Measurements from ENCODE around the gene CCDC24.

The CCDC24 gene

GRCh38 chr1:43991476-43992231, at the start of gene CCDC24:
Gene CCDC24, plus strand, starts transcription at chr1:43991599. Its CDS starts 280 bp downstream, at chr1:43991879.
- DNase-seq = peak; percentile 92

DNA sequence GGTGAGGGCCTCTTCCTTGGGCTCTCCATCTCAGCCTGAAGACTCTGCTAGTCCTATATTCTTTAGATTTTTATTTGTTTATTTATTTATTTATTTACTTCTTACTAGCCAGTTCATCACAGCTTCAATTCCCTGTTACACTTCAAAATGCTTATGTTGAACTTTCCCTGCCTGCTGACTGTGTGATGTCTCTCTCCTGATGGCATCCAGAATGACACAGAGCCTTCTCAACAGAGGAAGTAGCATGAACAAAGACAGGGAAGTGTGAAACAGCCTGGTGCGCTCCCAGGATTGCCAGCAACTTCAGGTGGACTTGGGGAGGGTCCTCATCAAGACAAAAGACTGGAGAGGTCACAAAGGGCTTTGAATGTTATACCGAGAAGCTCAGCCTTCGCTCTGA, 49.0 kb upstream of the CCDC24 start:
- no peak for DNase-seq

GRCh38 chr1:43944860-43945259, 46.5 kb upstream of the CCDC24 start:
- no peak for DNase-seq

GRCh38 chr1:43945674-43946235, 45.6 kb upstream of the CCDC24 start:
- DNase-seq = no peak

GRCh38 chr1:43946236-43947060, 45.0 kb upstream of the CCDC24 start, which contains the start of gene IPO13:
Gene IPO13, plus strand, starts transcription at chr1:43946950. Its CDS starts 651 bp downstream, at chr1:43947601.
- DNase-seq = peak; percentile 99

- DNase-seq = no peak
These were observed 44.1 kb upstream of the CCDC24 start for GRCh38 chr1:43947061-43947873.

DNA sequence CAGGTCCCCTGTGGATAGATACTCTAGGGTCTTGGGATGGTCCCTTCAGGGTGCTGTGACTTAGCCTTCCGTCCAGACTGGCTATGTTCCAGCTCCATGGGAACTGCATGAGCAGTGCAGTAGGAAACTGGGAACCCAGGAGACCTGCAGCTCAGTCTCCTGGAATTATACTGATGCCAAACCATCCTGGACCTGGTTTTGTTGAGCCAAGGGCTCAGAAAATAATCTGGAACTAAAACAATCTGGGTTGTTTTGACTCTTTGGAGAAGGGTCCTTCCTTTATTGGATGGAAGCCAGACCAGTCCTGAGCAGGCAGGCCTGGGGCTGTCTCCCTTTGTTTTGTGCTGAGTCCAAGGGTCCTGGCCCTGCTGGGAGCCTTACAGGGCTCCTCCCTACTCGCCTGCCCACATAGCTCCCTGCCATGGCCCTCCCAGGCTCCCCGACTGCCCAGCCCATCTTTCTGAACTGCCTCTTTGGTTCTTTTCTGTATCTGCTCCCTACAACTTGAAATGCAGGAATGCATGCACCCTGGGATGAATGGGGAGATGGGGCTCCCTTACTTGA, 43.4 kb upstream of the CCDC24 start:
- no peak for DNase-seq

DNA sequence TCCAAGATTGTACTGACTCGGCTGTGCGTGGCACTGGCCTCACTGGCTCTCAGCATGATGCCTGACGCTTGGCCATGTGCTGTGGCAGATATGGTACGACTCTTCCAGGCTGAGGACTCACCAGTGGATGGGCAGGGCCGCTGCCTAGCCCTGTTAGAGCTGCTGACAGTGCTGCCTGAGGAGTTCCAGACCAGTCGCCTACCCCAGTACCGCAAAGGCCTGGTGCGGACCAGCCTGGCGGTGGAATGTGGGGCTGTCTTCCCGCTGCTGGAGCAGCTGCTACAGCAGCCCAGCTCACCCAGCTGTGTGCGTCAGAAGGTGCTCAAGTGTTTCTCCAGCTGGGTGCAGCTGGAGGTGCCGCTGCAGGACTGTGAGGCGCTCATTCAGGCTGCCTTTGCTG, 41.7 kb upstream of the CCDC24 start:
- no peak for DNase-seq

DNA sequence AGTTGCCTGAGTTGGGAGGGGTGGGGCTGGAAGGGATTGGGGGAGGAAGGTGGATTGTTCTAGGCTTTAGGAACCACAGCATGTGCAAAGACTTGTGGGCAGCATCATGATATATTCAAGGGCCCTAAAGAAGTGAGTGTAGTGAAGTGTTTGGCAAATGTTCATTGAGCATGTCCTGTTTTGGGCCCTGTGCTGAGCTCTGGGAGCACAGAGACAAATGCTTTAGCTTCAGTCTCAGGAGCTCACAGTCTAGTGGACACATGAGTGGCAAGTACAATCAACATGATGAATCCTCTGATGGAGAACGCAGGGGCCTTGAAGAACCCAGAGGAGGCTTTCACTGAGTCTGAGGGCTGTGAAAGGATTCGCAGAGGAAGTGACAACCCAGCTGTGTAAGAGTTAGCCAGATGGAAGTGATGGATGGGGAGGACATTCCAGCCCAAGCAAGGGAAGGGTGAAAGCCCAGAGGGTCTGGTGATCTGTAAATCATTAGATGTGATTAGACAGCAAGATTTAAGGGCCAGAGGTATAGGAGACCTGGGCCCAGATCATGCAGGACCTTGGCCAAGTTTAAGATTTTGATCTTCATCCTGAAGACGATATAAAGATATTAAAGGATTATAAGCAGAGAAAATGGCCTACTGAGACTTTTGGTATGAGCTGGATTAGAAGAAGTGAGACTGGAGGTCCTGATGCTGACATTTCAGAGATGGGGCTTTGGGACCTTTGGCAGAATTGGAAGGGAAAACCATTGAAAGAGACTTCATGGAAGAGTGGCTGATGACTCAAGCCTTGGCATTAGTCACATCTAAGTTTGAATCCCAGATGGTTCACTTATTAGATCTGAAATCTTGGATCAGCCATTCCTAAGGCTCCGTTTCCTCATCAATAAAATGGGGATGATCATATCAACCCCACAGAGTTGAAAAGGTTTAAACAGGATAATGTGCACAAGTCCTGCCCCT, 40.1 kb upstream of the CCDC24 start:
- DNase-seq = no peak

DNA sequence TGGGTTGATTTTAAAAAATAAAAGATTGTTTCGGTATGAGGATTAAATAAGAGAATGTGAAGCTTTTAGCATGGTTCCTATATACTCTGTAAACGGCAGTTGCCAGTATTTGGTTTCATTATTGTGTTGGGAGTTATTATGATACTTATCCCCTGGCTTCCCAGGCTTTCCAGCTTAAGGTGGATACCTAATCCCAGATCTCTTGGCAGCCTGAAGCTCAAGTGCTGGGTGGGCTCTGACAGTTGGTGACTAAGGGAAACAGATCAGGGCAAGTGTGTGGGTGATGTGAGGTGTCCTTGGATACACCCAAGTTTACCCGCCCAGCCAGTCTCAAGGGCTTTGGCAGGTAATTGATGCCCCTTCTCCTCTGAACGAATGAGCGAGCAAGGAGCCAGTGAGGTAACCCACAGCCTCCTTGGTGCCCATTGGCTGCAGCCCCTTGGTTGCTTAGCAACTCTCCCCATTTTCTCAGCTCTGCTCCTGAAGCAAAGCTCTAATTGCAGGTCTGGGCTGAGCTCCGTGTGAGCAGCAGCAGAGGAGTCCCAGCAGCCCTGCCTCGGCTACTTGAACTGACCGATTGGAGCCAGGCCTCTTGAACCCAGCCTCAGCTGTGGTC, 38.6 kb upstream of the CCDC24 start:
- no peak for DNase-seq

- DNase-seq = no peak
These were observed 38.0 kb upstream of the CCDC24 start for GRCh38 chr1:43953361-43953760.

- DNase-seq = no peak
These were observed 37.4 kb upstream of the CCDC24 start for GRCh38 chr1:43954036-43954435.

GRCh38 chr1:43956234-43956633, 35.2 kb upstream of the CCDC24 start:
- DNase-seq = no peak

- no peak for DNase-seq
These were observed 33.9 kb upstream of the CCDC24 start for GRCh38 chr1:43957407-43958040.

GRCh38 chr1:43958351-43959255, 32.8 kb upstream of the CCDC24 start:
- DNase-seq = no peak

DNA sequence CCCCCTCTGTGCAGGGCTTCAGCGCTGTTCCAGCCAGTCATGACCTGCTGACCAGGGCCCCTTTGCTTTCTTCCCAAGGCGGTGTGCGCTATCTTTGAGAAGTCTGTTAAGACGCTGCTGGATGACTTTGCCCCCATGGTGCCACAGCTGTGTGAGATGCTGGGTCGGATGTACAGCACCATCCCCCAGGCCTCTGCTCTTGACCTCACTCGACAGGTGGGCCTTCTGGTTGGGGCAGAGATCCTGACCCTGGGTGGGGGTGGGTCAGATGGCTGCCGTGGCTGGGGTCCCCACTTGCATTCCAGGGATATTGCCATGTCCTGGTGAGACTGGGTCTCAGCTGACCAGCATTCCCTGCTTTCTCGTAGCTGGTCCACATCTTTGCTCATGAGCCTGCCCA, 30.6 kb upstream of the CCDC24 start:
- DNase-seq = no peak

DNA sequence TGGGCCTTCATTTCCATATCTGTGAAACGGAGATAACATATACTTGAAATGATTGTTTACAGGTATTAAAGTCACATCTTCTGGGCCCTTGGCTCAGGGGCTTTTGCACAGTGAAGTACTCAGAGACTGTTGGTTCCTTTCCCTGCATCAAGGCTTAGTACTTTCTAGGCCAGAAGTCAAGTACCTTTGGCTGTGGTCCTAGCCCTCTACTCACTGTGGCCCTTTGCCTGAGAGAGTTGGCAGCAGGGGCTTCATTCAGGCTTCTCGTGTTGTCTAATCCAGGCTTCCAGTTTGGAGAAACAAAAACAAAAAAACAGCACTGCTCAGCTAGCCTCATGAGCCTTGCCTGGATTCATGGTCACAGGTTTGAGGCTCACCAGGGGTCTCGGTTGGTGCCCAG, 29.7 kb upstream of the CCDC24 start:
- no peak for DNase-seq

- no peak for DNase-seq
These were observed 29.1 kb upstream of the CCDC24 start for GRCh38 chr1:43962324-43962723.

- no peak for DNase-seq
These were observed 28.4 kb upstream of the CCDC24 start for GRCh38 chr1:43963006-43963405.
